IMR-90 (cell line): ENCODE results near the gene SUN1. TPM values are rescaled to one million over a fixed set of nuclear protein-coding genes. Genes with fewer than 3 reads are reported as not detected.

Experiments used
- ATAC-seq: fragments of 200-7000 bp; cut with Tn5 transposase; 2 replicates; pipeline ENCODE4 v1.9.1; 2020; ENCODE audit warnings: low read depth, mild to moderate bottlenecking, moderate library complexity
- BruUV-seq: library from RNA; stranded (reverse); fragments of 400-500 nt; replicated peaks from 2 replicates; lab custom pipeline; 2021; lab: Mats Ljungman, UMichigan
- CTCF ChIA-PET: fragments of 300-600 bp; formaldehyde crosslinking; extraction: SDS; loops from one replicate; lab custom pipeline; 2021; ENCODE audit warnings: antibody characterized with exemption; lab: Yijun Ruan, JAX
- POLR2A ChIA-PET: fragments of 300-600 bp; sonication (Branson Sonifier 250); formaldehyde crosslinking; loops from one replicate; lab custom pipeline; 2022; ENCODE audit warnings: antibody characterized with exemption; ENCODE audit not compliant: unreplicated experiment; lab: Charles Lee
- DNase-seq: peaks from one replicate; pipeline ENCODE4 v3.0.0; 2013
- H2AFZ ChIP-seq: replicated peaks from 2 replicates; pipeline ENCODE3; 2013; ENCODE audit warnings: low read length, mild to moderate bottlenecking; ENCODE audit not compliant: poor library complexity
- H2AK5ac ChIP-seq: 2 replicates; pipeline ENCODE4 v1.6.1; 2013; ENCODE audit warnings: low read depth, low read length, inconsistent platforms
- H2AK9ac ChIP-seq: replicated peaks from 2 replicates; pipeline ENCODE3; 2013; ENCODE audit warnings: mild to moderate bottlenecking, low read depth, low read length, moderate library complexity; ENCODE audit not compliant: poor library complexity
- H2BK120ac ChIP-seq: 2 replicates; pipeline ENCODE4 v1.6.1; 2013; ENCODE audit warnings: low read depth, low read length, inconsistent platforms
- H2BK15ac ChIP-seq: 3 replicates; pipeline ENCODE4 v1.6.1; 2013; ENCODE audit warnings: low read depth, low read length, inconsistent platforms
- H2BK20ac ChIP-seq: 2 replicates; pipeline ENCODE4 v1.6.1; 2013; ENCODE audit warnings: low read depth, mild to moderate bottlenecking, inconsistent platforms, low read length, moderate library complexity
- H2BK5ac ChIP-seq: 2 replicates; pipeline ENCODE4 v1.6.1; 2013; ENCODE audit warnings: mild to moderate bottlenecking, low read depth, low read length, inconsistent platforms; ENCODE audit not compliant: poor library complexity, severe bottlenecking
- H3K14ac ChIP-seq: replicated peaks from 2 replicates; pipeline ENCODE4 v1.6.1; 2013; ENCODE audit warnings: low read depth, low read length, inconsistent platforms
- H3K18ac ChIP-seq: 2 replicates; pipeline ENCODE4 v1.6.1; 2013; ENCODE audit warnings: low read depth, low read length, control low read depth
- H3K23ac ChIP-seq: 2 replicates; pipeline ENCODE4 v1.6.1; 2013; ENCODE audit warnings: low read depth, low read length, inconsistent platforms
- H3K27ac ChIP-seq: 2 replicates; pipeline ENCODE4 v1.5.1; 2013; ENCODE audit warnings: mild to moderate bottlenecking, control low read depth, low read length; ENCODE audit not compliant: insufficient read depth
- H3K27me3 ChIP-seq: 2 replicates; pipeline ENCODE4 v1.6.1; 2013; ENCODE audit warnings: low read length; ENCODE audit not compliant: control insufficient read depth, insufficient read depth
- H3K36me3 ChIP-seq: 2 replicates; pipeline ENCODE4 v1.6.1; 2013; ENCODE audit warnings: low read length, mixed read lengths; ENCODE audit not compliant: control insufficient read depth, insufficient read depth
- H3K4ac ChIP-seq: 2 replicates; pipeline ENCODE4 v1.6.1; 2013; ENCODE audit warnings: low read depth, low read length, inconsistent platforms
- H3K4me1 ChIP-seq: 2 replicates; pipeline ENCODE4 v1.6.1; 2013; ENCODE audit warnings: low read length, mixed read lengths; ENCODE audit not compliant: control insufficient read depth, insufficient read depth
- H3K4me2 ChIP-seq: 2 replicates; pipeline ENCODE4 v1.6.1; 2013; ENCODE audit warnings: low read depth, mild to moderate bottlenecking, control low read depth, low read length, moderate library complexity
- H3K4me3 ChIP-seq: 2 replicates; pipeline ENCODE4 v1.5.1; 2013; ENCODE audit warnings: low read depth, mild to moderate bottlenecking, control low read depth, low read length, moderate library complexity; ENCODE audit not compliant: insufficient read depth
- H3K56ac ChIP-seq: 2 replicates; pipeline ENCODE4 v1.6.1; 2013; ENCODE audit warnings: low read length, inconsistent platforms; ENCODE audit not compliant: insufficient read depth; ENCODE audit errors: extremely low read depth
- H3K79me1 ChIP-seq, 2 experiments: 2 replicates each; pipeline ENCODE4 v1.6.1; 2013; ENCODE audit warnings: low read length in 2 of 2, inconsistent platforms in 1 of 2, low read depth in 1 of 2
- H3K9ac ChIP-seq: 2 replicates; pipeline ENCODE4 v1.6.1; 2013; ENCODE audit warnings: low read depth, low read length, control low read depth
- H3K9me1 ChIP-seq: 2 replicates; pipeline ENCODE4 v1.6.1; 2013; ENCODE audit warnings: low read length, inconsistent platforms; ENCODE audit not compliant: insufficient read depth
- H3K9me3 ChIP-seq: 2 replicates; pipeline ENCODE4 v1.6.1; 2013; ENCODE audit warnings: low read length; ENCODE audit not compliant: control insufficient read depth, insufficient read depth
- H4K20me1 ChIP-seq: 2 replicates; pipeline ENCODE4 v1.6.1; 2013; ENCODE audit warnings: low read length, inconsistent platforms; ENCODE audit not compliant: insufficient read depth
- H4K5ac ChIP-seq: 2 replicates; pipeline ENCODE4 v1.6.1; 2013; ENCODE audit warnings: mild to moderate bottlenecking, low read depth, low read length, control low read depth
- H4K8ac ChIP-seq, 2 experiments: 2 replicates each; pipeline ENCODE4 v1.6.1; 2013; ENCODE audit warnings: low read depth in 2 of 2, low read length in 2 of 2, control low read depth in 1 of 2, inconsistent platforms in 1 of 2
- H4K91ac ChIP-seq: 2 replicates; pipeline ENCODE4 v1.6.1; 2013; ENCODE audit warnings: low read depth, low read length, inconsistent platforms; ENCODE audit not compliant: insufficient read depth
- CEBPB ChIP-seq: IDR thresholded peaks from 2 replicates; pipeline ENCODE4 v1.6.1; 2012; ENCODE audit warnings: low read depth, low read length, improper control_type of control experiment
- FOS ChIP-seq: fragments of 150-350 bp; IDR thresholded peaks from 2 replicates; pipeline ENCODE4 v1.6.1; 2016; ENCODE audit warnings: low read depth, low read length
- MAFK ChIP-seq: IDR thresholded peaks from 2 replicates; pipeline ENCODE4 v1.6.1; 2012; ENCODE audit warnings: low read depth, low read length, improper control_type of control experiment
- MXI1 ChIP-seq: IDR thresholded peaks from 2 replicates; pipeline ENCODE4 v1.6.1; 2012; ENCODE audit warnings: low read depth, mild to moderate bottlenecking, low read length, moderate library complexity, borderline replicate concordance
- POLR2A ChIP-seq: IDR thresholded peaks from 2 replicates; pipeline ENCODE4 v1.6.1; 2012; ENCODE audit warnings: mild to moderate bottlenecking, low read depth, low read length
- RAD21 ChIP-seq: IDR thresholded peaks from 2 replicates; pipeline ENCODE4 v1.6.1; 2012; ENCODE audit warnings: low read length, improper control_type of control experiment
- RCOR1 ChIP-seq: IDR thresholded peaks from 2 replicates; pipeline ENCODE4 v1.6.1; 2012; ENCODE audit warnings: mild to moderate bottlenecking, low read length, improper control_type of control experiment; ENCODE audit not compliant: insufficient replicate concordance
- RFX5 ChIP-seq: IDR thresholded peaks from 2 replicates; pipeline ENCODE4 v1.8.0; 2012; ENCODE audit warnings: low read depth, mild to moderate bottlenecking, low read length, moderate library complexity
- SMC3 ChIP-seq: fragments of 150-350 bp; IDR thresholded peaks from 2 replicates; pipeline ENCODE4 v1.6.1; 2016; ENCODE audit warnings: low read depth, mild to moderate bottlenecking, antibody characterized with exemption, low read length, moderate library complexity
- WGBS, 2 experiments: methylation state at CpG; one replicate each; pipeline versions ENCODE4 v1.1.5 to v1.1.7; 2013; ENCODE audit warnings: missing lambda C conversion rate in 2 of 2; ENCODE audit not compliant: insufficient read length in 1 of 2; ENCODE audit errors: extremely low coverage in 2 of 2; 5-methylcytosine and 5-hydroxymethylcytosine counted together
- dilution Hi-C: fragments of 300-500 bp; cut with HindIII; formaldehyde crosslinking; loops from one replicate; pipeline ENCODE4 v1.14.3; 2018; ENCODE audit warnings: low sequenced_read_pairs; ENCODE audit not compliant: unreplicated experiment
- in situ Hi-C: fragments of 300-500 bp; cut with MboI; formaldehyde crosslinking; loops from 3 replicates; pipeline ENCODE4 v1.14.3; 2019; ENCODE audit warnings: low sequenced_read_pairs, inconsistent platforms, mixed read lengths
- intact Hi-C: fragments of 100-400 bp; cut with micrococcal nuclease; formaldehyde crosslinking; loops from 2 replicates; pipeline ENCODE4 v1.10.0; 2022
- polyA plus RNA-seq, 3 experiments: library from polyadenylated mRNA; depleted of rRNA; stranded (reverse); fragments of >200 nt; gene quantifications; 2 replicates each; pipeline ENCODE4 v1.2.3, GENCODE V29; 2012; ENCODE audit warnings: low replicate concordance in 1 of 3
- total RNA-seq: library from RNA; depleted of rRNA; stranded (reverse); fragments of >200 nt; gene quantifications from 2 replicates; pipeline ENCODE4 v1.2.3, GENCODE V29; 2012

Gene SUN1
- total and polyA plus RNA-seq, 2 of the 4 experiments (the other 2 are of a cell fraction): 113 to 239 TPM

DNA sequence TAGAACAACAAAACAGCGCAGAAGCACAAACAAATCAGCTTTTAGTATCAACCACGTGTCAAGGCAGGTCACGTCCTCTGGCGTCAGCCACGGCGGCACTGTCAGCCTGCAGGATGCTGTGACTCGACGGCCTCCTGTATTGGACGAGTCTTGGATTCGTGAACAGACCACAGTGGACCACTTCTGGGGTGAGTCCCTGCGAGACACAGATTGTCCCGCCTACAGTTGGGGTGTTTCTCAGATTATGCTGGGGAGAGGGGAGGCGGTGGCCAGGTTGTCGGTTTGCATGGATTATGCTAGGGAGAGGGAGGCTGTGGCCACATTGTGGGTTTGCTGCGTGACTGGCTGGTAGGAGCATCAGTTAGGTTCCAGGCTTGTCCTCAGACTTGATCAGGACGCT, 9.7 kb downstream of the SUN1 start:
- Histone ChIP-seq H3K9me3 (no peaks in the 10 kb centered on the region), H3K4me1 (peaks cover 5% of the 10 kb centered on the region; the same call in 1 of the 2 replicates), H2BK5ac (no peak overlapping the region), H2BK120ac (no peak overlapping the region), H2AFZ (no peak overlapping the region), H4K91ac (no peak overlapping the region), H3K4me2 (no peak overlapping the region), H2AK9ac (no peak overlapping the region), H3K18ac (no peak overlapping the region), H2AK5ac (no peak overlapping the region), H3K36me3 (peaks cover 51% of the 10 kb centered on the region), H2BK15ac (no peak overlapping the region), H3K4me3 (no peak overlapping the region), H3K56ac (no peak overlapping the region), H3K9me1 (no peaks in the 10 kb centered on the region; the same call in 1 of the 2 replicates), H4K20me1 (peaks cover 25% of the 10 kb centered on the region), H3K14ac (no peak overlapping the region), H4K5ac (no peak overlapping the region), H3K27me3 (no peaks in the 10 kb centered on the region), H2BK20ac (no peak overlapping the region), H3K9ac (no peak overlapping the region), H4K8ac (no peak overlapping the region), H3K23ac (no peak overlapping the region), H3K27ac (peak overlapping the region; percentile 15; the same call in 1 of the 2 replicates), H3K79me1 (peaks cover 30 to 68% of the 10 kb centered on the region in 2 experiments), H3K4ac (peak overlapping the region; percentile 23; the same call in 1 of the 2 replicates)
- intact Hi-C loops: no loop called here
- dilution Hi-C loops: no loop called here
- in situ Hi-C loops: no loop called here
- ATAC-seq (no peak), DNase-seq (no peak)
- WGBS, 2 experiments: 85% methylated on average over 4 of the region's 16 CpGs; no CpG with 5 or more reads in 1 of the 2 experiments
- no TSS peak for BruUV-seq
- ChIA-PET CTCF (interaction anchor here (0.8 kb wide), 1 partner anchor 26 kb away, joined by 3 read pairs; no protein-coding TSS in a partner anchor), POLR2A (no interaction called here)
- TF ChIP-seq FOS (no peak), RAD21 (no peak), POLR2A (no peak), MXI1 (no peak), MAFK (no peak), CEBPB (no peak), SMC3 (no peak), RFX5 (no peak), RCOR1 (no peak)
